Measurements from ENCODE around the gene C11orf91.

GRCh38 chr11:33654594-33654993 lies 46.0 kb downstream of the C11orf91 start:
- TF ChIP-seq, protein P1, sequence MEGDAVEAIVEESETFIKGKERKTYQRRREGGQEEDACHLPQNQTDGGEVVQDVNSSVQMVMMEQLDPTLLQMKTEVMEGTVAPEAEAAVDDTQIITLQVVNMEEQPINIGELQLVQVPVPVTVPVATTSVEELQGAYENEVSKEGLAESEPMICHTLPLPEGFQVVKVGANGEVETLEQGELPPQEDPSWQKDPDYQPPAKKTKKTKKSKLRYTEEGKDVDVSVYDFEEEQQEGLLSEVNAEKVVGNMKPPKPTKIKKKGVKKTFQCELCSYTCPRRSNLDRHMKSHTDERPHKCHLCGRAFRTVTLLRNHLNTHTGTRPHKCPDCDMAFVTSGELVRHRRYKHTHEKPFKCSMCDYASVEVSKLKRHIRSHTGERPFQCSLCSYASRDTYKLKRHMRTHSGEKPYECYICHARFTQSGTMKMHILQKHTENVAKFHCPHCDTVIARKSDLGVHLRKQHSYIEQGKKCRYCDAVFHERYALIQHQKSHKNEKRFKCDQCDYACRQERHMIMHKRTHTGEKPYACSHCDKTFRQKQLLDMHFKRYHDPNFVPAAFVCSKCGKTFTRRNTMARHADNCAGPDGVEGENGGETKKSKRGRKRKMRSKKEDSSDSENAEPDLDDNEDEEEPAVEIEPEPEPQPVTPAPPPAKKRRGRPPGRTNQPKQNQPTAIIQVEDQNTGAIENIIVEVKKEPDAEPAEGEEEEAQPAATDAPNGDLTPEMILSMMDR (IDR thresholded peaks at IDR 0.05), result no peak
- TF ChIP-seq POLR2AphosphoS5 (IDR thresholded peaks at IDR 0.05; ENCODE audit: insufficient read depth in 1 of 2, low read depth in 1 of 2) (no peak), POLR2A (IDR thresholded peaks at IDR 0.05) (no peak)

All from vagina (tissue), 2 donors.